ENCODE data around the gene GNPTAB.
A peak's percentile ranks its signal among the peaks of the same experiment; 100 is the strongest.

- no peak for TF ChIP-seq POLR2A (IDR thresholded peaks at IDR 0.05; ENCODE audit: low read depth, low read length)
- TF ChIP-seq RAD21 (IDR thresholded peaks at IDR 0.05; ENCODE audit: low read length), result no peak
- TF ChIP-seq CTCF (conservative IDR thresholded peaks at IDR 0.05; ENCODE audit: low read depth, low read length), result no peak
- TF ChIP-seq MAFK (IDR thresholded peaks at IDR 0.05; ENCODE audit: low read depth, low read length), result no peak
- no peak for TF ChIP-seq FOS (IDR thresholded peaks at IDR 0.05; ENCODE audit: low read depth, low read length)
- TF ChIP-seq SMC3 (IDR thresholded peaks at IDR 0.05; ENCODE audit: low read depth, low read length), result no peak
- TF ChIP-seq MXI1 (IDR thresholded peaks at IDR 0.05; ENCODE audit: borderline replicate concordance, low read depth, low read length), result no peak
- no peak for TF ChIP-seq NFE2L2 (IDR thresholded peaks at IDR 0.05; ENCODE audit: low read depth, low read length)
- peak; percentile 72 for TF ChIP-seq CEBPB (IDR thresholded peaks at IDR 0.05; ENCODE audit: low read depth, low read length)
- no peak for TF ChIP-seq RFX5 (IDR thresholded peaks at IDR 0.05; ENCODE audit: low read depth, low read length)
- no peak for TF ChIP-seq CHD1 (IDR thresholded peaks at IDR 0.05; ENCODE audit: low read depth, low read length)
- TF ChIP-seq RCOR1 (IDR thresholded peaks at IDR 0.05; ENCODE audit: insufficient replicate concordance, low read length), result no peak
- no peak for TF ChIP-seq MAZ (IDR thresholded peaks at IDR 0.05; ENCODE audit: borderline replicate concordance, low read depth, low read length)
- TF ChIP-seq BHLHE40 (IDR thresholded peaks at IDR 0.05; ENCODE audit: low read depth, low read length), result no peak
Measured at GRCh38 chr12:101695706-101696105, 135.1 kb downstream of the GNPTAB start.
